Measurements from ENCODE around the gene HAS3.

GRCh38 chr16:69110406-69110805, 5.0 kb downstream of the HAS3 start:
- TF ChIP-seq EP300 (IDR thresholded peaks at IDR 0.05; ENCODE audit: borderline replicate concordance) (no peak), ZBTB7A (IDR thresholded peaks at IDR 0.05; ENCODE audit: low read depth) (no peak), YY1 (IDR thresholded peaks at IDR 0.05; ENCODE audit: low read depth) (no peak), TAF1 (IDR thresholded peaks at IDR 0.05; ENCODE audit: low read depth) (no peak), EGR1 (IDR thresholded peaks at IDR 0.05) (no peak), USF1 (IDR thresholded peaks at IDR 0.05) (no peak)
- TF ChIP-seq, protein P1, sequence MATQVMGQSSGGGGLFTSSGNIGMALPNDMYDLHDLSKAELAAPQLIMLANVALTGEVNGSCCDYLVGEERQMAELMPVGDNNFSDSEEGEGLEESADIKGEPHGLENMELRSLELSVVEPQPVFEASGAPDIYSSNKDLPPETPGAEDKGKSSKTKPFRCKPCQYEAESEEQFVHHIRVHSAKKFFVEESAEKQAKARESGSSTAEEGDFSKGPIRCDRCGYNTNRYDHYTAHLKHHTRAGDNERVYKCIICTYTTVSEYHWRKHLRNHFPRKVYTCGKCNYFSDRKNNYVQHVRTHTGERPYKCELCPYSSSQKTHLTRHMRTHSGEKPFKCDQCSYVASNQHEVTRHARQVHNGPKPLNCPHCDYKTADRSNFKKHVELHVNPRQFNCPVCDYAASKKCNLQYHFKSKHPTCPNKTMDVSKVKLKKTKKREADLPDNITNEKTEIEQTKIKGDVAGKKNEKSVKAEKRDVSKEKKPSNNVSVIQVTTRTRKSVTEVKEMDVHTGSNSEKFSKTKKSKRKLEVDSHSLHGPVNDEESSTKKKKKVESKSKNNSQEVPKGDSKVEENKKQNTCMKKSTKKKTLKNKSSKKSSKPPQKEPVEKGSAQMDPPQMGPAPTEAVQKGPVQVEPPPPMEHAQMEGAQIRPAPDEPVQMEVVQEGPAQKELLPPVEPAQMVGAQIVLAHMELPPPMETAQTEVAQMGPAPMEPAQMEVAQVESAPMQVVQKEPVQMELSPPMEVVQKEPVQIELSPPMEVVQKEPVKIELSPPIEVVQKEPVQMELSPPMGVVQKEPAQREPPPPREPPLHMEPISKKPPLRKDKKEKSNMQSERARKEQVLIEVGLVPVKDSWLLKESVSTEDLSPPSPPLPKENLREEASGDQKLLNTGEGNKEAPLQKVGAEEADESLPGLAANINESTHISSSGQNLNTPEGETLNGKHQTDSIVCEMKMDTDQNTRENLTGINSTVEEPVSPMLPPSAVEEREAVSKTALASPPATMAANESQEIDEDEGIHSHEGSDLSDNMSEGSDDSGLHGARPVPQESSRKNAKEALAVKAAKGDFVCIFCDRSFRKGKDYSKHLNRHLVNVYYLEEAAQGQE (IDR thresholded peaks at IDR 0.05; ENCODE audit: low read depth): no peak
